IMR-90 (cell line): ENCODE results near the gene FFAR3. TPM values are rescaled to one million over a fixed set of nuclear protein-coding genes. Genes with fewer than 3 reads are reported as not detected.

Experiments used
- ATAC-seq: fragments of 200-7000 bp; cut with Tn5 transposase; 2 replicates; pipeline ENCODE4 v1.9.1; 2020; ENCODE audit warnings: low read depth, mild to moderate bottlenecking, moderate library complexity
- BruUV-seq: library from RNA; stranded (reverse); fragments of 400-500 nt; replicated peaks from 2 replicates; lab custom pipeline; 2021; lab: Mats Ljungman, UMichigan
- CTCF ChIA-PET: fragments of 300-600 bp; formaldehyde crosslinking; extraction: SDS; loops from one replicate; lab custom pipeline; 2021; ENCODE audit warnings: antibody characterized with exemption; lab: Yijun Ruan, JAX
- POLR2A ChIA-PET: fragments of 300-600 bp; sonication (Branson Sonifier 250); formaldehyde crosslinking; loops from one replicate; lab custom pipeline; 2022; ENCODE audit warnings: antibody characterized with exemption; ENCODE audit not compliant: unreplicated experiment; lab: Charles Lee
- DNase-seq: peaks from one replicate; pipeline ENCODE4 v3.0.0; 2013
- H2AFZ ChIP-seq: replicated peaks from 2 replicates; pipeline ENCODE3; 2013; ENCODE audit warnings: low read length, mild to moderate bottlenecking; ENCODE audit not compliant: poor library complexity
- H2AK5ac ChIP-seq: 2 replicates; pipeline ENCODE4 v1.6.1; 2013; ENCODE audit warnings: low read depth, low read length, inconsistent platforms
- H2AK9ac ChIP-seq: replicated peaks from 2 replicates; pipeline ENCODE3; 2013; ENCODE audit warnings: mild to moderate bottlenecking, low read depth, low read length, moderate library complexity; ENCODE audit not compliant: poor library complexity
- H2BK120ac ChIP-seq: 2 replicates; pipeline ENCODE4 v1.6.1; 2013; ENCODE audit warnings: low read depth, low read length, inconsistent platforms
- H2BK15ac ChIP-seq: 3 replicates; pipeline ENCODE4 v1.6.1; 2013; ENCODE audit warnings: low read depth, low read length, inconsistent platforms
- H2BK20ac ChIP-seq: 2 replicates; pipeline ENCODE4 v1.6.1; 2013; ENCODE audit warnings: low read depth, mild to moderate bottlenecking, inconsistent platforms, low read length, moderate library complexity
- H2BK5ac ChIP-seq: 2 replicates; pipeline ENCODE4 v1.6.1; 2013; ENCODE audit warnings: mild to moderate bottlenecking, low read depth, low read length, inconsistent platforms; ENCODE audit not compliant: poor library complexity, severe bottlenecking
- H3K14ac ChIP-seq: replicated peaks from 2 replicates; pipeline ENCODE4 v1.6.1; 2013; ENCODE audit warnings: low read depth, low read length, inconsistent platforms
- H3K18ac ChIP-seq: 2 replicates; pipeline ENCODE4 v1.6.1; 2013; ENCODE audit warnings: low read depth, low read length, control low read depth
- H3K23ac ChIP-seq: 2 replicates; pipeline ENCODE4 v1.6.1; 2013; ENCODE audit warnings: low read depth, low read length, inconsistent platforms
- H3K27ac ChIP-seq: 2 replicates; pipeline ENCODE4 v1.5.1; 2013; ENCODE audit warnings: mild to moderate bottlenecking, control low read depth, low read length; ENCODE audit not compliant: insufficient read depth
- H3K27me3 ChIP-seq: 2 replicates; pipeline ENCODE4 v1.6.1; 2013; ENCODE audit warnings: low read length; ENCODE audit not compliant: control insufficient read depth, insufficient read depth
- H3K36me3 ChIP-seq: 2 replicates; pipeline ENCODE4 v1.6.1; 2013; ENCODE audit warnings: low read length, mixed read lengths; ENCODE audit not compliant: control insufficient read depth, insufficient read depth
- H3K4ac ChIP-seq: 2 replicates; pipeline ENCODE4 v1.6.1; 2013; ENCODE audit warnings: low read depth, low read length, inconsistent platforms
- H3K4me1 ChIP-seq: 2 replicates; pipeline ENCODE4 v1.6.1; 2013; ENCODE audit warnings: low read length, mixed read lengths; ENCODE audit not compliant: control insufficient read depth, insufficient read depth
- H3K4me2 ChIP-seq: 2 replicates; pipeline ENCODE4 v1.6.1; 2013; ENCODE audit warnings: low read depth, mild to moderate bottlenecking, control low read depth, low read length, moderate library complexity
- H3K4me3 ChIP-seq: 2 replicates; pipeline ENCODE4 v1.5.1; 2013; ENCODE audit warnings: low read depth, mild to moderate bottlenecking, control low read depth, low read length, moderate library complexity; ENCODE audit not compliant: insufficient read depth
- H3K56ac ChIP-seq: 2 replicates; pipeline ENCODE4 v1.6.1; 2013; ENCODE audit warnings: low read length, inconsistent platforms; ENCODE audit not compliant: insufficient read depth; ENCODE audit errors: extremely low read depth
- H3K79me1 ChIP-seq, 2 experiments: 2 replicates each; pipeline ENCODE4 v1.6.1; 2013; ENCODE audit warnings: low read length in 2 of 2, inconsistent platforms in 1 of 2, low read depth in 1 of 2
- H3K9ac ChIP-seq: 2 replicates; pipeline ENCODE4 v1.6.1; 2013; ENCODE audit warnings: low read depth, low read length, control low read depth
- H3K9me1 ChIP-seq: 2 replicates; pipeline ENCODE4 v1.6.1; 2013; ENCODE audit warnings: low read length, inconsistent platforms; ENCODE audit not compliant: insufficient read depth
- H3K9me3 ChIP-seq: 2 replicates; pipeline ENCODE4 v1.6.1; 2013; ENCODE audit warnings: low read length; ENCODE audit not compliant: control insufficient read depth, insufficient read depth
- H4K20me1 ChIP-seq: 2 replicates; pipeline ENCODE4 v1.6.1; 2013; ENCODE audit warnings: low read length, inconsistent platforms; ENCODE audit not compliant: insufficient read depth
- H4K5ac ChIP-seq: 2 replicates; pipeline ENCODE4 v1.6.1; 2013; ENCODE audit warnings: mild to moderate bottlenecking, low read depth, low read length, control low read depth
- H4K8ac ChIP-seq, 2 experiments: 2 replicates each; pipeline ENCODE4 v1.6.1; 2013; ENCODE audit warnings: low read depth in 2 of 2, low read length in 2 of 2, control low read depth in 1 of 2, inconsistent platforms in 1 of 2
- H4K91ac ChIP-seq: 2 replicates; pipeline ENCODE4 v1.6.1; 2013; ENCODE audit warnings: low read depth, low read length, inconsistent platforms; ENCODE audit not compliant: insufficient read depth
- BHLHE40 ChIP-seq: fragments of 150-350 bp; IDR thresholded peaks from 2 replicates; pipeline ENCODE4 v1.6.1; 2016; ENCODE audit warnings: mild to moderate bottlenecking, low read depth, low read length
- CEBPB ChIP-seq: IDR thresholded peaks from 2 replicates; pipeline ENCODE4 v1.6.1; 2012; ENCODE audit warnings: low read depth, low read length, improper control_type of control experiment
- CHD1 ChIP-seq: IDR thresholded peaks from 2 replicates; pipeline ENCODE4 v1.6.1; 2012; ENCODE audit warnings: low read depth, low read length, improper control_type of control experiment
- FOS ChIP-seq: fragments of 150-350 bp; IDR thresholded peaks from 2 replicates; pipeline ENCODE4 v1.6.1; 2016; ENCODE audit warnings: low read depth, low read length
- MAFK ChIP-seq: IDR thresholded peaks from 2 replicates; pipeline ENCODE4 v1.6.1; 2012; ENCODE audit warnings: low read depth, low read length, improper control_type of control experiment
- MAZ ChIP-seq: IDR thresholded peaks from 2 replicates; pipeline ENCODE4 v1.6.1; 2012; ENCODE audit warnings: low read depth, mild to moderate bottlenecking, low read length, improper control_type of control experiment, moderate library complexity, borderline replicate concordance
- NFE2L2 ChIP-seq: fragments of 150-350 bp; IDR thresholded peaks from 2 replicates; pipeline ENCODE4 v1.6.1; 2016; ENCODE audit warnings: low read depth, mild to moderate bottlenecking, low read length
- RAD21 ChIP-seq: IDR thresholded peaks from 2 replicates; pipeline ENCODE4 v1.6.1; 2012; ENCODE audit warnings: low read length, improper control_type of control experiment
- RCOR1 ChIP-seq: IDR thresholded peaks from 2 replicates; pipeline ENCODE4 v1.6.1; 2012; ENCODE audit warnings: mild to moderate bottlenecking, low read length, improper control_type of control experiment; ENCODE audit not compliant: insufficient replicate concordance
- RFX5 ChIP-seq: IDR thresholded peaks from 2 replicates; pipeline ENCODE4 v1.8.0; 2012; ENCODE audit warnings: low read depth, mild to moderate bottlenecking, low read length, moderate library complexity
- SMC3 ChIP-seq: fragments of 150-350 bp; IDR thresholded peaks from 2 replicates; pipeline ENCODE4 v1.6.1; 2016; ENCODE audit warnings: low read depth, mild to moderate bottlenecking, antibody characterized with exemption, low read length, moderate library complexity
- WGBS, 2 experiments: methylation state at CpG; one replicate each; pipeline versions ENCODE4 v1.1.5 to v1.1.7; 2013; ENCODE audit warnings: missing lambda C conversion rate in 2 of 2; ENCODE audit not compliant: insufficient read length in 1 of 2; ENCODE audit errors: extremely low coverage in 2 of 2; 5-methylcytosine and 5-hydroxymethylcytosine counted together
- dilution Hi-C: fragments of 300-500 bp; cut with HindIII; formaldehyde crosslinking; loops from one replicate; pipeline ENCODE4 v1.14.3; 2018; ENCODE audit warnings: low sequenced_read_pairs; ENCODE audit not compliant: unreplicated experiment
- in situ Hi-C: fragments of 300-500 bp; cut with MboI; formaldehyde crosslinking; loops from 3 replicates; pipeline ENCODE4 v1.14.3; 2019; ENCODE audit warnings: low sequenced_read_pairs, inconsistent platforms, mixed read lengths
- intact Hi-C: fragments of 100-400 bp; cut with micrococcal nuclease; formaldehyde crosslinking; loops from 2 replicates; pipeline ENCODE4 v1.10.0; 2022
- polyA plus RNA-seq, 3 experiments: library from polyadenylated mRNA; depleted of rRNA; stranded (reverse); fragments of >200 nt; gene quantifications; 2 replicates each; pipeline ENCODE4 v1.2.3, GENCODE V29; 2012; ENCODE audit warnings: low replicate concordance in 1 of 3
- total RNA-seq: library from RNA; depleted of rRNA; stranded (reverse); fragments of >200 nt; gene quantifications from 2 replicates; pipeline ENCODE4 v1.2.3, GENCODE V29; 2012
- TF ChIP-seq, protein P1 (sequence below): conservative IDR thresholded peaks from 2 replicates; pipeline ENCODE4 v1.5.1; 2012; ENCODE audit warnings: mild to moderate bottlenecking, low read depth, low read length, improper control_type of control experiment
- TF ChIP-seq, protein P2 (sequence below): fragments of 150-350 bp; IDR thresholded peaks from 2 replicates; pipeline ENCODE4 v1.6.1; 2017; ENCODE audit warnings: mild to moderate bottlenecking, antibody characterized with exemption, low read length, low read depth
- TF ChIP-seq, protein P3 (sequence below): fragments of 150-350 bp; IDR thresholded peaks from 2 replicates; pipeline ENCODE4 v1.6.1; 2016; ENCODE audit warnings: low read depth, mild to moderate bottlenecking, low read length, moderate library complexity, borderline replicate concordance

The FFAR3 gene
- total and polyA plus RNA-seq, 2 of the 4 experiments (the other 2 are of a cell fraction), result not detected

DNA sequence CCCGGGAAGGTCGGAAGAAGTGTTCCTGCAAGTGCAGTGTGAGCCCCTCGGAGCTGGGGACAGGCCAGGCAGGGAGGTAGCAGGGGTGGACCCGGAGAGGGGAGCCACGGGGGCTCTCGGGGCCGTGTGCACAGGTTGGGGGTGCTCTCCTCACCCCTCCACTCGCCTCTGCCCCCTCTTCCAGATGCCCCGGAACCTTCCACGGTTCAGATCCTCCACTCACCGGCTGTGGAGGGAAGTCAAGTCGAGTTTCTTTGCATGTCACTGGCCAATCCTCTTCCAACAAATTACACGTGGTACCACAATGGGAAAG is 20.3 kb upstream of the FFAR3 start:
- no TSS peak for BruUV-seq
- Histone ChIP-seq H3K4me2 (no peak overlapping the region), H3K56ac (no peak overlapping the region), H3K23ac (no peak overlapping the region), H2AK9ac (no peak overlapping the region), H3K14ac (no peak overlapping the region), H2BK120ac (no peak overlapping the region), H4K20me1 (no peaks in the 10 kb centered on the region), H4K8ac (no peak overlapping the region), H3K9me1 (no peaks in the 10 kb centered on the region), H2AFZ (no peak overlapping the region), H3K79me1 (no peaks in the 10 kb centered on the region), H2BK15ac (no peak overlapping the region), H4K91ac (no peak overlapping the region), H3K4ac (no peak overlapping the region), H4K5ac (no peak overlapping the region), H3K9ac (no peak overlapping the region), H3K27ac (no peak overlapping the region), H2BK5ac (no peak overlapping the region), H3K4me1 (no peaks in the 10 kb centered on the region), H3K18ac (no peak overlapping the region), H3K9me3 (no peaks in the 10 kb centered on the region), H3K4me3 (no peak overlapping the region), H2AK5ac (no peak overlapping the region), H3K36me3 (no peaks in the 10 kb centered on the region), H2BK20ac (no peak overlapping the region), H3K27me3 (peaks cover 2% of the 10 kb centered on the region; the same call in 1 of the 2 replicates)
- in situ Hi-C loops (loop anchor here (25.0 kb wide), 1 partner anchor 249 kb away; the partner anchor contains the start of gene PMIS2), intact Hi-C loops (no loop called here), dilution Hi-C loops (no loop called here)
- POLR2A ChIA-PET, result no interaction called here
- WGBS, 2 experiments, result 100% methylated on average over 1 of the region's 13 CpGs; no CpG with 5 or more reads in 1 of the 2 experiments
- CTCF ChIA-PET, result no interaction called here
- no peak for ATAC-seq
- no peak for TF ChIP-seq MAFK
- TF ChIP-seq RCOR1, result no peak
- no peak for TF ChIP-seq SMC3
- no peak for TF ChIP-seq FOS
- TF ChIP-seq, protein P1, sequence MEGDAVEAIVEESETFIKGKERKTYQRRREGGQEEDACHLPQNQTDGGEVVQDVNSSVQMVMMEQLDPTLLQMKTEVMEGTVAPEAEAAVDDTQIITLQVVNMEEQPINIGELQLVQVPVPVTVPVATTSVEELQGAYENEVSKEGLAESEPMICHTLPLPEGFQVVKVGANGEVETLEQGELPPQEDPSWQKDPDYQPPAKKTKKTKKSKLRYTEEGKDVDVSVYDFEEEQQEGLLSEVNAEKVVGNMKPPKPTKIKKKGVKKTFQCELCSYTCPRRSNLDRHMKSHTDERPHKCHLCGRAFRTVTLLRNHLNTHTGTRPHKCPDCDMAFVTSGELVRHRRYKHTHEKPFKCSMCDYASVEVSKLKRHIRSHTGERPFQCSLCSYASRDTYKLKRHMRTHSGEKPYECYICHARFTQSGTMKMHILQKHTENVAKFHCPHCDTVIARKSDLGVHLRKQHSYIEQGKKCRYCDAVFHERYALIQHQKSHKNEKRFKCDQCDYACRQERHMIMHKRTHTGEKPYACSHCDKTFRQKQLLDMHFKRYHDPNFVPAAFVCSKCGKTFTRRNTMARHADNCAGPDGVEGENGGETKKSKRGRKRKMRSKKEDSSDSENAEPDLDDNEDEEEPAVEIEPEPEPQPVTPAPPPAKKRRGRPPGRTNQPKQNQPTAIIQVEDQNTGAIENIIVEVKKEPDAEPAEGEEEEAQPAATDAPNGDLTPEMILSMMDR, result no peak
- TF ChIP-seq NFE2L2, result no peak
- no peak for TF ChIP-seq RFX5
- no peak for TF ChIP-seq RAD21
- TF ChIP-seq, protein P2, sequence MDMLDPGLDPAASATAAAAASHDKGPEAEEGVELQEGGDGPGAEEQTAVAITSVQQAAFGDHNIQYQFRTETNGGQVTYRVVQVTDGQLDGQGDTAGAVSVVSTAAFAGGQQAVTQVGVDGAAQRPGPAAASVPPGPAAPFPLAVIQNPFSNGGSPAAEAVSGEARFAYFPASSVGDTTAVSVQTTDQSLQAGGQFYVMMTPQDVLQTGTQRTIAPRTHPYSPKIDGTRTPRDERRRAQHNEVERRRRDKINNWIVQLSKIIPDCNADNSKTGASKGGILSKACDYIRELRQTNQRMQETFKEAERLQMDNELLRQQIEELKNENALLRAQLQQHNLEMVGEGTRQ, result no peak
- TF ChIP-seq BHLHE40, result no peak
- TF ChIP-seq CEBPB, result no peak
- TF ChIP-seq, protein P3, sequence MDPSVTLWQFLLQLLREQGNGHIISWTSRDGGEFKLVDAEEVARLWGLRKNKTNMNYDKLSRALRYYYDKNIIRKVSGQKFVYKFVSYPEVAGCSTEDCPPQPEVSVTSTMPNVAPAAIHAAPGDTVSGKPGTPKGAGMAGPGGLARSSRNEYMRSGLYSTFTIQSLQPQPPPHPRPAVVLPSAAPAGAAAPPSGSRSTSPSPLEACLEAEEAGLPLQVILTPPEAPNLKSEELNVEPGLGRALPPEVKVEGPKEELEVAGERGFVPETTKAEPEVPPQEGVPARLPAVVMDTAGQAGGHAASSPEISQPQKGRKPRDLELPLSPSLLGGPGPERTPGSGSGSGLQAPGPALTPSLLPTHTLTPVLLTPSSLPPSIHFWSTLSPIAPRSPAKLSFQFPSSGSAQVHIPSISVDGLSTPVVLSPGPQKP, result no peak
- no peak for TF ChIP-seq CHD1
- TF ChIP-seq MAZ, result no peak
- DNase-seq, result no peak
